ENCODE measurements around the gene ARSD.
A peak's percentile ranks its signal among the peaks of the same experiment; 100 is the strongest.
"Not testable (repeated sequence)": the region's sequence is repeated elsewhere in the genome, so short reads cannot be mapped to it uniquely, and the experiment has no call there.

ARSD gene

GRCh38 chrX:2967584-2967983 lies 38.4 kb upstream of the ARSD start:
- TF ChIP-seq CTCF (IDR thresholded peaks at IDR 0.05; ENCODE audit: unreplicated experiment in 3 of 3) = no peak
- Mint-ChIP-seq H3K36me3 (ENCODE audit: low read depth) (no peaks in the 10 kb centered on the region), H3K27ac (no peak overlapping the region), H3K9me3 (peaks cover 2% of the 10 kb centered on the region), H3K27me3 (ENCODE audit: low read depth) (peaks cover 4% of the 10 kb centered on the region), H3K4me3 (peak overlapping the region in 1 of 3 experiments; percentile 52), H3K4me1 (peaks cover 24% of the 10 kb centered on the region)

GRCh38 chrX:2967012-2967411 lies 37.9 kb upstream of the ARSD start:
- peaks cover 2% of the 10 kb centered on the region for H3K9me3 Mint-ChIP-seq
- no peak for TF ChIP-seq CTCF (IDR thresholded peaks at IDR 0.05; ENCODE audit: unreplicated experiment in 3 of 3)
- H3K27ac Mint-ChIP-seq = no peak overlapping the region
- H3K36me3 Mint-ChIP-seq (ENCODE audit: low read depth) = no peaks in the 10 kb centered on the region
- peaks cover 24% of the 10 kb centered on the region for H3K4me1 Mint-ChIP-seq
- no peak overlapping the region for H3K4me3 Mint-ChIP-seq
- peaks cover 7% of the 10 kb centered on the region for H3K27me3 Mint-ChIP-seq (ENCODE audit: low read depth)

- no peaks in the 10 kb centered on the region for H3K36me3 Mint-ChIP-seq (ENCODE audit: low read depth)
- no peak for TF ChIP-seq CTCF (IDR thresholded peaks at IDR 0.05; ENCODE audit: unreplicated experiment in 3 of 3)
Measured at GRCh38 chrX:2965965-2966364, 36.8 kb upstream of the ARSD start.

GRCh38 chrX:2963992-2964794 lies 35.1 kb upstream of the ARSD start:
- Mint-ChIP-seq H3K4me3 (peak overlapping the region; percentile 32 to 58 (median 56)), H3K27ac (peak overlapping the region; percentile 93 to 98 (median 98)), H3K4me1 (peaks cover 24% of the 10 kb centered on the region), H3K27me3 (ENCODE audit: low read depth) (peaks cover 12% of the 10 kb centered on the region)
- not testable (repeated sequence) for H3K36me3 Mint-ChIP-seq (ENCODE audit: low read depth); H3K9me3 Mint-ChIP-seq

More at GRCh38 chrX:2965965-2966364, 36.8 kb upstream of the ARSD start:
- Mint-ChIP-seq H3K27ac (no peak overlapping the region), H3K9me3 (no peaks in the 10 kb centered on the region), H3K4me1 (peaks cover 24% of the 10 kb centered on the region), H3K4me3 (no peak overlapping the region), H3K27me3 (ENCODE audit: low read depth) (peaks cover 9% of the 10 kb centered on the region)

GRCh38 chrX:2963449-2963848 lies 34.3 kb upstream of the ARSD start:
- H3K9me3 Mint-ChIP-seq; H3K4me3 Mint-ChIP-seq; H3K36me3 Mint-ChIP-seq (ENCODE audit: low read depth): not testable (repeated sequence)
- peaks cover 12% of the 10 kb centered on the region for H3K27me3 Mint-ChIP-seq (ENCODE audit: low read depth)
- H3K27ac Mint-ChIP-seq = peak overlapping the region; percentile 93 to 98 (median 98)
- peaks cover 20% of the 10 kb centered on the region for H3K4me1 Mint-ChIP-seq

GRCh38 chrX:2962381-2962780 lies 33.2 kb upstream of the ARSD start:
- TF ChIP-seq CTCF (IDR thresholded peaks at IDR 0.05; ENCODE audit: unreplicated experiment in 3 of 3) = no peak
- Mint-ChIP-seq H3K36me3 (ENCODE audit: low read depth) (peaks cover 13% of the 10 kb centered on the region), H3K9me3 (no peaks in the 10 kb centered on the region), H3K4me3 (peak overlapping the region; percentile 36 to 69 (median 55)), H3K27me3 (ENCODE audit: low read depth) (peaks cover 12% of the 10 kb centered on the region), H3K4me1 (peaks cover 11% of the 10 kb centered on the region), H3K27ac (peak overlapping the region; percentile 33 to 98 (median 78))

Measured in nephron (organoid).